HCT116 (cell line): ENCODE data around the gene NCBP3. TPM values are rescaled to one million over a fixed set of nuclear protein-coding genes. Genes with fewer than 3 reads are reported as not detected.

Source experiments
- ATAC-seq: fragments of 200-7000 bp; cut with Tn5 transposase; 2 replicates; pipeline ENCODE4 v1.9.1; 2020; ENCODE audit warnings: mild to moderate bottlenecking, moderate library complexity
- BruUV-seq: library from RNA; stranded (reverse); fragments of 400-500 nt; replicated peaks from 2 replicates; lab custom pipeline; 2021; lab: Mats Ljungman, UMichigan
- CTCF ChIA-PET: fragments of 300-600 bp; sonication (Branson Sonifier 250); formaldehyde crosslinking; loops from one replicate; lab custom pipeline; 2021; ENCODE audit warnings: antibody characterized with exemption; lab: Charles Lee
- POLR2A ChIA-PET: fragments of 300-600, 350-600 bp; sonication (Branson Sonifier 250); formaldehyde crosslinking; loops from one replicate; lab custom pipeline; 2021; ENCODE audit warnings: antibody characterized with exemption; lab: Charles Lee
- RAD21 ChIA-PET, 2 experiments: fragments of 300-600 bp; sonication (Branson Sonifier 250); formaldehyde crosslinking; loops; one replicate each; lab custom pipeline; 2023; ENCODE audit warnings: low total read pairs in 2 of 2; ENCODE audit not compliant: uncharacterized antibody in 2 of 2, unreplicated experiment in 2 of 2, low non-redundant PET in 1 of 2; lab: Charles Lee
- DNase-seq: peaks from one replicate; pipeline ENCODE4 v3.0.0-alpha.2; 2010; ENCODE audit warnings: low read depth, low spot score
- H2AFZ ChIP-seq: fragments of 200-600 bp; shearing (Covaris generic), sonication (generic); 2 replicates; pipeline ENCODE4 v1.6.1; 2017; ENCODE audit warnings: low read depth, mixed run types, mixed read lengths, antibody characterized with exemption, low read length; ENCODE audit not compliant: poor library complexity, severe bottlenecking
- H3K27ac ChIP-seq: 2 replicates; pipeline ENCODE4 v1.5.1; 2012; ENCODE audit warnings: low read depth, low read length
- H3K27me3 ChIP-seq: fragments of 200-600 bp; sonication (generic); 2 replicates; pipeline ENCODE4 v1.6.1; 2016; ENCODE audit warnings: mixed run types, low read length, mixed read lengths; ENCODE audit not compliant: insufficient read depth
- H3K36me3 ChIP-seq, 2 experiments: fragments of 200-500 bp in 1 of 2; fragments of 200-600 bp in 1 of 2; sonication (Bioruptor generic) in 1 of 2; sonication (generic) in 1 of 2; 2 replicates each; pipeline versions ENCODE4 v1.5.1 to v1.6.1; 2014 to 2016; ENCODE audit warnings: low read length in 2 of 2, inconsistent platforms in 1 of 2, mixed read lengths in 1 of 2, mixed run types in 1 of 2; ENCODE audit not compliant: insufficient read depth in 2 of 2, control insufficient read depth in 1 of 2
- H3K4me1 ChIP-seq, 2 experiments: fragments of 200-600 bp in 1 of 2; sonication (generic) in 1 of 2; 2 replicates each; pipeline versions ENCODE4 v1.5.1 to v1.6.1; 2012 to 2017; ENCODE audit warnings: low read length in 2 of 2, inconsistent platforms in 1 of 2, mild to moderate bottlenecking in 1 of 2, mixed read lengths in 1 of 2, mixed run types in 1 of 2, moderate library complexity in 1 of 2; ENCODE audit not compliant: insufficient read depth in 2 of 2, control insufficient read depth in 1 of 2
- H3K4me2 ChIP-seq: fragments of 200-600 bp; sonication (generic); 2 replicates; pipeline ENCODE4 v1.6.1; 2017; ENCODE audit warnings: mixed run types, low read length, mixed read lengths
- H3K4me3 ChIP-seq, 2 experiments: fragments of 200-600 bp in 1 of 2; sonication (generic) in 1 of 2; replicated peaks in 1 of 2; 2 replicates each; pipeline ENCODE4 v1.5.1; 2011 to 2016; ENCODE audit warnings: low read length in 2 of 2, control low read depth in 1 of 2, low read depth in 1 of 2, mild to moderate bottlenecking in 1 of 2, mixed read lengths in 1 of 2, mixed run types in 1 of 2
- H3K79me2 ChIP-seq: fragments of 200-600 bp; sonication (generic); 2 replicates; pipeline ENCODE4 v1.6.1; 2017; ENCODE audit warnings: mild to moderate bottlenecking, mixed run types, low read length, moderate library complexity, mixed read lengths; ENCODE audit not compliant: insufficient read depth
- H3K9ac ChIP-seq: fragments of 200-600 bp; sonication (generic); 2 replicates; pipeline ENCODE4 v1.6.1; 2016; ENCODE audit warnings: low read length, mixed read lengths
- H3K9me2 ChIP-seq: fragments of 200-600 bp; sonication (generic), shearing (Covaris generic); 2 replicates; pipeline ENCODE4 v1.6.1; 2017; ENCODE audit warnings: mixed run types, mild to moderate bottlenecking, moderate library complexity; ENCODE audit not compliant: insufficient read depth
- H3K9me3 ChIP-seq, 2 experiments: fragments of 200-500 bp in 1 of 2; fragments of 200-600 bp in 1 of 2; sonication (Bioruptor generic) in 1 of 2; sonication (generic) in 1 of 2; 2 replicates each; pipeline ENCODE4 v1.6.1; 2014 to 2017; ENCODE audit warnings: low read length in 2 of 2, mixed read lengths in 2 of 2, inconsistent platforms in 1 of 2, low read depth in 1 of 2, mild to moderate bottlenecking in 1 of 2, mixed run types in 1 of 2, moderate library complexity in 1 of 2; ENCODE audit not compliant: control insufficient read depth in 1 of 2, insufficient read depth in 1 of 2
- H4K20me1 ChIP-seq: fragments of 200-600 bp; sonication (generic), shearing (Covaris generic); 2 replicates; pipeline ENCODE4 v1.6.1; 2017; ENCODE audit warnings: mixed run types, mild to moderate bottlenecking, moderate library complexity; ENCODE audit not compliant: insufficient read depth
- CBX3 ChIP-seq: IDR thresholded peaks from 2 replicates; pipeline ENCODE4 v1.6.1; 2012; ENCODE audit warnings: low read depth
- CEBPB ChIP-seq: IDR thresholded peaks from 2 replicates; pipeline ENCODE4 v1.6.1; 2012; ENCODE audit warnings: low read depth
- ELF1 ChIP-seq: IDR thresholded peaks from 2 replicates; pipeline ENCODE4 v1.6.1; 2012; ENCODE audit warnings: low read depth, borderline replicate concordance
- EZH2 ChIP-seq: fragments of 200-600 bp; sonication (generic); IDR thresholded peaks from 2 replicates; pipeline ENCODE4 v1.6.1; 2017; ENCODE audit warnings: antibody characterized with exemption, mixed run types
- EZH2phosphoT487 ChIP-seq: fragments of 200-600 bp; IDR thresholded peaks from 2 replicates; pipeline ENCODE4 v1.6.1; 2018; ENCODE audit warnings: antibody characterized with exemption, borderline replicate concordance
- FOSL1 ChIP-seq: IDR thresholded peaks from 2 replicates; pipeline ENCODE4 v1.6.1; 2012; ENCODE audit warnings: low read depth
- POLR2A ChIP-seq: IDR thresholded peaks from 2 replicates; pipeline ENCODE4 v1.7.0; 2011; ENCODE audit warnings: borderline replicate concordance; ENCODE audit not compliant: insufficient read depth, insufficient read length; ENCODE audit errors: extremely low read depth
- POLR2AphosphoS5 ChIP-seq: IDR thresholded peaks from 2 replicates; pipeline ENCODE4 v1.6.1; 2011; ENCODE audit warnings: mild to moderate bottlenecking, low read depth, low read length, moderate library complexity
- SP1 ChIP-seq: IDR thresholded peaks from 2 replicates; pipeline ENCODE4 v1.6.1; 2012; ENCODE audit warnings: low read depth
- SRF ChIP-seq: IDR thresholded peaks from 2 replicates; pipeline ENCODE4 v1.6.1; 2012; ENCODE audit warnings: low read depth
- TCF7L2 ChIP-seq: IDR thresholded peaks from 2 replicates; pipeline ENCODE4 v1.7.0; 2011; ENCODE audit warnings: borderline replicate concordance, inconsistent platforms; ENCODE audit not compliant: insufficient read depth, insufficient read length; ENCODE audit errors: extremely low read depth
- YY1 ChIP-seq: IDR thresholded peaks from 2 replicates; pipeline ENCODE4 v1.6.1; 2011; ENCODE audit warnings: low read length, low read depth, moderate library complexity, mild to moderate bottlenecking; ENCODE audit not compliant: insufficient replicate concordance; ENCODE audit errors: extremely low read depth
- ZFX ChIP-seq: fragments of 450-650 bp; IDR thresholded peaks from 2 replicates; pipeline ENCODE4 v1.6.1; 2017
- ZNF274 ChIP-seq: fragments of 200-500 bp; sonication (Bioruptor generic); IDR thresholded peaks from 2 replicates; pipeline ENCODE4 v1.6.1; 2014; ENCODE audit warnings: mild to moderate bottlenecking, low read depth, low read length, inconsistent platforms
- intact Hi-C: fragments of 100-400 bp; cut with micrococcal nuclease; formaldehyde crosslinking; loops from 2 replicates; pipeline ENCODE4 v1.10.0; 2022
- total RNA-seq: library from RNA; stranded (reverse); gene quantifications from one replicate; pipeline ENCODE4 v1.2.1, GENCODE V29; 2021; ENCODE audit not compliant: unreplicated experiment
- TF ChIP-seq, protein P1 (sequence below): IDR thresholded peaks from 2 replicates; pipeline ENCODE4 v1.6.1; 2012
- TF ChIP-seq, protein P2 (sequence below), 3 experiments: fragments of 200-600 bp in 1 of 3; sonication (generic) in 1 of 3; IDR thresholded peaks in 2 of 3; conservative IDR thresholded peaks in 1 of 3; 2 replicates each; pipeline ENCODE4 v1.5.1; 2012 to 2017; ENCODE audit warnings: low read depth in 2 of 3, low read length in 2 of 3, antibody characterized with exemption in 1 of 3, borderline replicate concordance in 1 of 3, control low read depth in 1 of 3, mild to moderate bottlenecking in 1 of 3, mixed read lengths in 1 of 3, mixed run types in 1 of 3, moderate library complexity in 1 of 3; ENCODE audit not compliant: insufficient read depth in 1 of 3
- TF ChIP-seq, protein P3 (sequence below): IDR thresholded peaks from 2 replicates; pipeline ENCODE4 v1.6.1; 2011; ENCODE audit warnings: mild to moderate bottlenecking, low read length, moderate library complexity; ENCODE audit not compliant: insufficient replicate concordance; ENCODE audit errors: extremely low read depth

Gene NCBP3
- total RNA-seq, 1 experiment from 2014 or later: 46.5 TPM

DNA sequence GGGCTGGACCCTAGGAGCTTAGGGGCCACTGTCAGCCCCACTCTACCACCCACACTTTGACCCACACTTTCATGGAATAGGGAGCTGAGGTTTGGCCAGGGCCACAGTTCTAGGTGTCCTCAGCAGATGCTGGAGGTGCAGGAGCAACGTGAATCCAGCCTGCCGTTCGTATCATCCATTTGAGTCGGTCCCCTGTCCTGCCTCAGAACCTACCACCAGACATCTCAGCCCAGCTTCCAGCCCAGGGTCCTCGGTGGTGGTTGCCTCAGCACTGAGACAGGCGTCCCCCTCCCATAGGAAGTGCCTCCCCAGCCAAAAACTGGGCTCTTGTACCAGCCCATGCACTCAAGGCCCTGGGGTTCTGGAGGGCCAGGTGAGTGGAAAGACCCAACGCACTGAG lies 44.7 kb downstream of the NCBP3 start:
- Histone ChIP-seq H3K9me3 (no peaks in the 10 kb centered on the region), H3K9me2 (no peaks in the 10 kb centered on the region), H3K27ac (no peak overlapping the region), H3K79me2 (no peaks in the 10 kb centered on the region), H3K9ac (no peak overlapping the region), H3K4me3 (no peak overlapping the region), H3K27me3 (no peaks in the 10 kb centered on the region), H3K4me2 (no peak overlapping the region), H4K20me1 (no peaks in the 10 kb centered on the region), H2AFZ (no peak overlapping the region), H3K36me3 (no peaks in the 10 kb centered on the region), H3K4me1 (no peaks in the 10 kb centered on the region)
- ChIA-PET RAD21 (no interaction called here), CTCF (no interaction called here), POLR2A (no interaction called here)
- DNase-seq (no peak), ATAC-seq (no peak)
- intact Hi-C loops: no loop called here
- BruUV-seq: no TSS peak
- TF ChIP-seq EZH2: no peak
- TF ChIP-seq ZNF274: no peak
- no peak for TF ChIP-seq CBX3
- TF ChIP-seq TCF7L2: no peak
- no peak for TF ChIP-seq POLR2A
- TF ChIP-seq, protein P1, sequence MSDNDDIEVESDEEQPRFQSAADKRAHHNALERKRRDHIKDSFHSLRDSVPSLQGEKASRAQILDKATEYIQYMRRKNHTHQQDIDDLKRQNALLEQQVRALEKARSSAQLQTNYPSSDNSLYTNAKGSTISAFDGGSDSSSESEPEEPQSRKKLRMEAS: no peak
- no peak for TF ChIP-seq SRF
- no peak for TF ChIP-seq POLR2AphosphoS5
- no peak for TF ChIP-seq ELF1
- TF ChIP-seq SP1: no peak
- TF ChIP-seq CEBPB: no peak
- no peak for TF ChIP-seq YY1
- no peak for TF ChIP-seq FOSL1
- TF ChIP-seq ZFX: no peak
- TF ChIP-seq EZH2phosphoT487: no peak
- TF ChIP-seq, protein P2, sequence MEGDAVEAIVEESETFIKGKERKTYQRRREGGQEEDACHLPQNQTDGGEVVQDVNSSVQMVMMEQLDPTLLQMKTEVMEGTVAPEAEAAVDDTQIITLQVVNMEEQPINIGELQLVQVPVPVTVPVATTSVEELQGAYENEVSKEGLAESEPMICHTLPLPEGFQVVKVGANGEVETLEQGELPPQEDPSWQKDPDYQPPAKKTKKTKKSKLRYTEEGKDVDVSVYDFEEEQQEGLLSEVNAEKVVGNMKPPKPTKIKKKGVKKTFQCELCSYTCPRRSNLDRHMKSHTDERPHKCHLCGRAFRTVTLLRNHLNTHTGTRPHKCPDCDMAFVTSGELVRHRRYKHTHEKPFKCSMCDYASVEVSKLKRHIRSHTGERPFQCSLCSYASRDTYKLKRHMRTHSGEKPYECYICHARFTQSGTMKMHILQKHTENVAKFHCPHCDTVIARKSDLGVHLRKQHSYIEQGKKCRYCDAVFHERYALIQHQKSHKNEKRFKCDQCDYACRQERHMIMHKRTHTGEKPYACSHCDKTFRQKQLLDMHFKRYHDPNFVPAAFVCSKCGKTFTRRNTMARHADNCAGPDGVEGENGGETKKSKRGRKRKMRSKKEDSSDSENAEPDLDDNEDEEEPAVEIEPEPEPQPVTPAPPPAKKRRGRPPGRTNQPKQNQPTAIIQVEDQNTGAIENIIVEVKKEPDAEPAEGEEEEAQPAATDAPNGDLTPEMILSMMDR (IDR thresholded peaks at IDR 0.05 in 2 of 3, conservative IDR thresholded peaks at IDR 0.05 in 1 of 3; ENCODE audit: borderline replicate concordance in 1 of 3, insufficient read depth in 1 of 3, low read depth in 2 of 3, low read length in 2 of 3): no peak
- TF ChIP-seq, protein P3, sequence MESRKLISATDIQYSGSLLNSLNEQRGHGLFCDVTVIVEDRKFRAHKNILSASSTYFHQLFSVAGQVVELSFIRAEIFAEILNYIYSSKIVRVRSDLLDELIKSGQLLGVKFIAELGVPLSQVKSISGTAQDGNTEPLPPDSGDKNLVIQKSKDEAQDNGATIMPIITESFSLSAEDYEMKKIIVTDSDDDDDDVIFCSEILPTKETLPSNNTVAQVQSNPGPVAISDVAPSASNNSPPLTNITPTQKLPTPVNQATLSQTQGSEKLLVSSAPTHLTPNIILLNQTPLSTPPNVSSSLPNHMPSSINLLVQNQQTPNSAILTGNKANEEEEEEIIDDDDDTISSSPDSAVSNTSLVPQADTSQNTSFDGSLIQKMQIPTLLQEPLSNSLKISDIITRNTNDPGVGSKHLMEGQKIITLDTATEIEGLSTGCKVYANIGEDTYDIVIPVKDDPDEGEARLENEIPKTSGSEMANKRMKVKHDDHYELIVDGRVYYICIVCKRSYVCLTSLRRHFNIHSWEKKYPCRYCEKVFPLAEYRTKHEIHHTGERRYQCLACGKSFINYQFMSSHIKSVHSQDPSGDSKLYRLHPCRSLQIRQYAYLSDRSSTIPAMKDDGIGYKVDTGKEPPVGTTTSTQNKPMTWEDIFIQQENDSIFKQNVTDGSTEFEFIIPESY: no peak
